ENCODE results near the gene ZXDA.

DNA sequence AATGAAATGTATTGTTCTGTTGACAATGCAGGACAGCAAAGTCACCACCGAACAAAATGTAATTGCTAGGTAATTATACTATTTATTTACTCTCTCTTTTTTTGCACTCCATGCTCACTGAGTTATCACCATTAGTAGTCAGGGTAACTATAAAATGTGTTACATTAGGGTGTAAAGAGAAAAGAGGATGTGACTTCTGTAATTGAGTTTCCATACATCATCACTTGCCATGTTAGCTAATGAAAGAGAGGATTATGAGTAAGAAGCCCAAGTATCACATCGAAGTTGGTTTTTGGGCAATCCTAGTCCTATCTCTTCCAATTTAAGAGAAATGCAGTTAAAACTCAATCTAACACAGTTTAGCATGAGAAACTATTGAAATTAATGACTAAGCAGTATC is 7.6 kb downstream of the ZXDA start:
- no peak for TF ChIP-seq POLR2A (IDR thresholded peaks at IDR 0.05; ENCODE audit: low read length)
- no peak for TF ChIP-seq GATA1 (IDR thresholded peaks at IDR 0.05; ENCODE audit: low read depth, low read length)
